B cell (primary cell): ENCODE data around the gene CDC5L. TPM values are rescaled to one million over a fixed set of nuclear protein-coding genes. Genes with fewer than 3 reads are reported as not detected.

Experiments
- ATAC-seq: fragments of 200-7000 bp; cut with Tn5 transposase; one replicate; pipeline ENCODE4 v1.10.0; 2021; ENCODE audit warnings: low read depth, mild to moderate bottlenecking, moderate number of reproducible peaks, moderate library complexity
- CTCF ChIA-PET: fragments of 350-600 bp; sonication (Branson Sonifier 250); formaldehyde crosslinking; loops from one replicate; lab custom pipeline; 2021; ENCODE audit warnings: antibody characterized with exemption, inconsistent platforms; lab: Charles Lee
- POLR2A ChIA-PET: fragments of 350-600 bp; sonication (Branson Sonifier 250); formaldehyde crosslinking; loops from one replicate; lab custom pipeline; 2021; ENCODE audit warnings: antibody characterized with exemption; lab: Charles Lee
- DNase-seq: peaks from one replicate; pipeline ENCODE4 v3.0.0; 2013
- H2AFZ ChIP-seq: 2 replicates; pipeline ENCODE4 v1.6.1; 2012; ENCODE audit warnings: mild to moderate bottlenecking, low read depth, low read length; ENCODE audit not compliant: insufficient read depth, poor library complexity, severe bottlenecking
- H3K27ac ChIP-seq, 2 donors: 1 replicate in 1 of 2; 2 replicates in 1 of 2; pipeline ENCODE4 v1.5.1; 2012 to 2013; ENCODE audit warnings: low read length in 2 of 2, mild to moderate bottlenecking in 2 of 2, moderate library complexity in 1 of 2
- H3K27me3 ChIP-seq, 4 experiments: fragments of 200-600 bp in 1 of 4; sonication (generic) in 1 of 4; replicated peaks in 1 of 4; 1 replicate in 2 of 4; 2 replicates in 2 of 4; pipeline versions ENCODE4 v1.6.1 to v1.7.0; 2013 to 2016; ENCODE audit warnings: low read length in 3 of 4, mild to moderate bottlenecking in 2 of 4, mixed read lengths in 1 of 4, moderate library complexity in 1 of 4; ENCODE audit not compliant: insufficient read depth in 4 of 4, control insufficient read depth in 3 of 4; ENCODE audit errors: control extremely low read depth in 1 of 4
- H3K36me3 ChIP-seq, 2 experiments: replicated peaks in 1 of 2; 1 replicate in 1 of 2; 2 replicates in 1 of 2; pipeline versions ENCODE4 v1.6.1 to v1.7.1; 2013; ENCODE audit warnings: low read length in 1 of 2; ENCODE audit not compliant: insufficient read depth in 2 of 2, control insufficient read depth in 1 of 2; ENCODE audit errors: control extremely low read depth in 1 of 2, extremely low read depth in 1 of 2
- H3K4me1 ChIP-seq, 2 donors: fragments of 200-600 bp in 1 of 2; sonication (generic) in 1 of 2; 1 replicate in 1 of 2; 2 replicates in 1 of 2; pipeline versions ENCODE4 v1.5.1 to v1.6.1; 2013 to 2017; ENCODE audit warnings: low read length in 2 of 2; ENCODE audit not compliant: control insufficient read depth in 2 of 2, insufficient read depth in 2 of 2
- H3K4me2 ChIP-seq: replicated peaks from 2 replicates; pipeline ENCODE3; 2012; ENCODE audit warnings: mild to moderate bottlenecking, low read depth, low read length; ENCODE audit not compliant: poor library complexity, severe bottlenecking
- H3K4me3 ChIP-seq, 5 experiments: fragments of 200-600 bp in 1 of 5; sonication (generic) in 1 of 5; 1 replicate in 3 of 5; 2 replicates in 2 of 5; pipeline versions ENCODE4 v1.5.1 to v1.7.0; 2011 to 2016; ENCODE audit warnings: low read length in 4 of 5, mild to moderate bottlenecking in 4 of 5, low read depth in 2 of 5, control low read depth in 1 of 5, moderate library complexity in 1 of 5; ENCODE audit not compliant: insufficient read depth in 1 of 5; ENCODE audit errors: control extremely low read depth in 1 of 5, extremely low read depth in 1 of 5
- H3K79me2 ChIP-seq: fragments of 200-600 bp; sonication (generic); one replicate; pipeline ENCODE4 v1.6.0; 2016; ENCODE audit warnings: low read length; ENCODE audit not compliant: control insufficient read depth, insufficient read depth
- H3K9ac ChIP-seq: fragments of 200-600 bp; sonication (generic); 2 replicates; pipeline ENCODE4 v1.6.1; 2017; ENCODE audit warnings: mild to moderate bottlenecking, low read length, moderate library complexity
- H3K9me3 ChIP-seq, 3 donors: one replicate each; pipeline versions ENCODE4 v1.6.1 to v1.7.1; 2013; ENCODE audit warnings: low read length in 2 of 3; ENCODE audit not compliant: control insufficient read depth in 2 of 3, insufficient read depth in 1 of 3; ENCODE audit errors: control extremely low read depth in 1 of 3
- H4K20me1 ChIP-seq: 2 replicates; pipeline ENCODE4 v1.6.0; 2012; ENCODE audit warnings: mild to moderate bottlenecking, low read length; ENCODE audit not compliant: insufficient read depth, control insufficient read depth, poor library complexity, severe bottlenecking
- H3K27ac Mint-ChIP-seq: one replicate; pipeline ENCODE4 v1.8.0; 2021; ENCODE audit warnings: mixed read lengths
- H3K27me3 Mint-ChIP-seq: one replicate; pipeline ENCODE4 v1.8.0; 2021; ENCODE audit warnings: mixed read lengths
- H3K4me1 Mint-ChIP-seq: one replicate; pipeline ENCODE4 v1.8.0; 2021; ENCODE audit warnings: mixed read lengths
- H3K4me3 Mint-ChIP-seq: one replicate; pipeline ENCODE4 v1.8.0; 2021; ENCODE audit warnings: mixed read lengths
- H3K9me3 Mint-ChIP-seq: one replicate; pipeline ENCODE4 v1.8.0; 2022; ENCODE audit warnings: mixed read lengths; ENCODE audit not compliant: insufficient read depth
- EZH2 ChIP-seq: IDR thresholded peaks from 2 replicates; pipeline ENCODE4 v1.6.1; 2012; ENCODE audit warnings: borderline replicate concordance, low read depth, mild to moderate bottlenecking, moderate library complexity, low read length; ENCODE audit not compliant: insufficient read depth, poor library complexity, severe bottlenecking
- WGBS: methylation state at CpG from one replicate; pipeline ENCODE4 v1.1.5; 2013; ENCODE audit warnings: missing lambda C conversion rate; ENCODE audit not compliant: insufficient coverage; 5-methylcytosine and 5-hydroxymethylcytosine counted together
- intact Hi-C: fragments of 100-400 bp; cut with micrococcal nuclease; formaldehyde crosslinking; loops from one replicate; pipeline ENCODE4 v1.10.0; 2022
- polyA plus RNA-seq: library from polyadenylated mRNA; depleted of rRNA; stranded (reverse); fragments of >200 nt; gene quantifications from 2 replicates; pipeline ENCODE4 v1.2.3, GENCODE V29; 2012
- total RNA-seq, 2 donors: library from RNA; stranded (reverse); fragments of 120-200 nt in 1 of 2; gene quantifications; 1 replicate in 1 of 2; 2 replicates in 1 of 2; pipeline versions ENCODE4 v1.2.3 to v1.2.4, GENCODE V29; 2013 to 2022
- TF ChIP-seq, protein P1 (sequence below): fragments of 200-600 bp; IDR thresholded peaks from one replicate; pipeline ENCODE4 v1.8.0; 2022; ENCODE audit warnings: antibody characterized with exemption, mild to moderate bottlenecking

The CDC5L gene
- total and polyA plus RNA-seq, 2 donors (not counting 1 experiment from before 2014, with no cell fraction given) = 4.1 to 22.2 TPM

DNA sequence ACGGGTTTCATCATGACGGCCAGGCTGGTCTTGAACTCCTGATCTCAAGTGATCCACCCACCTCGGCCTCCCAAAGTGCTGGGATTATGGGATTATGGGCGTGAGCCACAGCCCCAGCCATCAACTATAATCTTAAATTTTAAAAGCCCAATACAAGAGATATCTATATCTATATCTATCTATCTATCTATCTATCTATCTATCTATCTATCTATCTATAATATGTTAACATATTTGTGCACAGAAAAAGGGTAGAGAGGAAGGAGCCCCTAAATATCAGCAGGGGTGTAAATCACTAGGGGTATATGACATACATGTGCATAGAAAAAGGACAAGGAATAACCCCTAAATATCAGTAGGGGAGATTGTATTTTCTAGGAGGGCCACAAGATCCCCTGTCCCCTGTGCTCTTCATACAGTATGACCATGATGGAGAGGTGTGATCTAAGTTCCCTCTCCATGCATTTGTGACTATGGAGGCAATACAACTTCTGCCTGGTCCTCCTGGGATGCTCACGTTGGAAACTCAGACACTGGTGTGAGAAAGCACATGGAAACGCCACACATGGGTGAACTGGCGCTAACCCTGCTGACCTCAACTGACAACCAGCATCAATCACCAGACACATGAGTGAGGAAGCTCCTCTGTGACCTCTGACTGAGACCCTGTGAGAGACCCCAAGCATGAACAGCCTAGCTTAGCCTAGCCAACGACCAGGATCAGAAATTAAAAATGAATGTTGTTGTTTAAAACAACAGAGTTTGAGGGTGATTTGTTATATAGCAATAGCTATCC lies 46.2 kb upstream of the CDC5L start:
- no peak overlapping the region for H3K4me2 ChIP-seq
- H4K20me1 ChIP-seq = no peaks in the 10 kb centered on the region
- H3K27me3 ChIP-seq = peaks cover 0 to 42% (median 24%) of the 10 kb centered on the region in 4 experiments
- 74% methylated on average over 3 of the region's 8 CpGs for WGBS
- DNase-seq = no peak
- no peaks in the 10 kb centered on the region for H3K36me3 ChIP-seq
- POLR2A ChIA-PET = no interaction called here
- CTCF ChIA-PET = no interaction called here
- no peak overlapping the region for H2AFZ ChIP-seq
- H3K27ac Mint-ChIP-seq = no peak overlapping the region
- H3K9me3 ChIP-seq = no peaks in the 10 kb centered on the region
- no peaks in the 10 kb centered on the region for H3K79me2 ChIP-seq
- H3K27ac ChIP-seq = no peak overlapping the region
- TF ChIP-seq EZH2 = no peak
- TF ChIP-seq, protein P1, sequence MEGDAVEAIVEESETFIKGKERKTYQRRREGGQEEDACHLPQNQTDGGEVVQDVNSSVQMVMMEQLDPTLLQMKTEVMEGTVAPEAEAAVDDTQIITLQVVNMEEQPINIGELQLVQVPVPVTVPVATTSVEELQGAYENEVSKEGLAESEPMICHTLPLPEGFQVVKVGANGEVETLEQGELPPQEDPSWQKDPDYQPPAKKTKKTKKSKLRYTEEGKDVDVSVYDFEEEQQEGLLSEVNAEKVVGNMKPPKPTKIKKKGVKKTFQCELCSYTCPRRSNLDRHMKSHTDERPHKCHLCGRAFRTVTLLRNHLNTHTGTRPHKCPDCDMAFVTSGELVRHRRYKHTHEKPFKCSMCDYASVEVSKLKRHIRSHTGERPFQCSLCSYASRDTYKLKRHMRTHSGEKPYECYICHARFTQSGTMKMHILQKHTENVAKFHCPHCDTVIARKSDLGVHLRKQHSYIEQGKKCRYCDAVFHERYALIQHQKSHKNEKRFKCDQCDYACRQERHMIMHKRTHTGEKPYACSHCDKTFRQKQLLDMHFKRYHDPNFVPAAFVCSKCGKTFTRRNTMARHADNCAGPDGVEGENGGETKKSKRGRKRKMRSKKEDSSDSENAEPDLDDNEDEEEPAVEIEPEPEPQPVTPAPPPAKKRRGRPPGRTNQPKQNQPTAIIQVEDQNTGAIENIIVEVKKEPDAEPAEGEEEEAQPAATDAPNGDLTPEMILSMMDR = no peak
- peaks cover 41% of the 10 kb centered on the region for H3K27me3 Mint-ChIP-seq
- ATAC-seq = no peak
- H3K4me1 Mint-ChIP-seq = no peaks in the 10 kb centered on the region
- H3K9me3 Mint-ChIP-seq = no peaks in the 10 kb centered on the region
- intact Hi-C loops = no loop called here
- H3K4me3 ChIP-seq = no peak overlapping the region
- peaks cover 0 to 6% of the 10 kb centered on the region in 2 donors for H3K4me1 ChIP-seq
- no peak overlapping the region for H3K9ac ChIP-seq
- no peak overlapping the region for H3K4me3 Mint-ChIP-seq

DNA sequence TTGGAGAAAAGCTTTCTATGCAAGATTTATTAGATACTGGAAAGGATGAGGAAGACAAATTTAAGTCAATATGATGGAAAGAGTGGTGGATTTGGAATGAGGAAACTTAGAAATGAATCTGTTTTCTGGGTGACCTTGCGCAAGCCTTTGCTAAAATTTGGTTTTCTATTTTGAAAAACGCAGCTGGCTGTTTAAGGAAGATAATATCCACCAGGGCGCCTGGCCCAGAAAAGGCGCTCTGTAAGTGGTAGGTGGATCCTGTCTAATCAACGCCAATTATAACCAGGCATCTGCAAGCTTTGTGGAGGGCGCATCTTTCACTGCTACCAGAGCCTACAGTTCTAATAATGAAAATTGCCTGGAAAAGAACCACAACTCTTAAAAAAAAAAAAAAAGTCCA lies 45.5 kb upstream of the CDC5L start:
- DNase-seq (no peak), ATAC-seq (no peak)
- Histone ChIP-seq H3K4me2 (no peak overlapping the region), H2AFZ (peak overlapping the region; percentile 27), H4K20me1 (no peaks in the 10 kb centered on the region), H3K27ac (no peak overlapping the region), H3K27me3 (peaks cover 0 to 42% (median 25%) of the 10 kb centered on the region in 4 experiments), H3K79me2 (no peaks in the 10 kb centered on the region), H3K36me3 (no peaks in the 10 kb centered on the region), H3K9me3 (no peaks in the 10 kb centered on the region), H3K4me1 (peaks cover 0 to 6% of the 10 kb centered on the region in 2 donors), H3K4me3 (no peak overlapping the region), H3K9ac (no peak overlapping the region)
- ChIA-PET CTCF (no interaction called here), POLR2A (no interaction called here)
- 4% methylated on average over 3 of the region's 6 CpGs for WGBS
- no peaks in the 10 kb centered on the region for H3K9me3 Mint-ChIP-seq
- H3K27me3 Mint-ChIP-seq = peaks cover 43% of the 10 kb centered on the region
- TF ChIP-seq EZH2 = no peak
- TF ChIP-seq, protein P1 = no peak
- no peaks in the 10 kb centered on the region for H3K4me1 Mint-ChIP-seq
- no peak overlapping the region for H3K27ac Mint-ChIP-seq
- no peak overlapping the region for H3K4me3 Mint-ChIP-seq
- intact Hi-C loops = no loop called here
